Progenitor cell of endocrine pancreas (in vitro differentiated cells): ENCODE data around the gene NRIP1. TPM values are rescaled to one million over a fixed set of nuclear protein-coding genes. Genes with fewer than 3 reads are reported as not detected.

Experiments used
- DNase-seq: peaks from one replicate; pipeline ENCODE4 v3.0.0; 2021; ENCODE audit warnings: low spot score; ENCODE audit not compliant: unreplicated experiment
- H3K27ac Mint-ChIP-seq: 2 replicates; pipeline ENCODE4 v1.8.0; 2021; ENCODE audit warnings: mild to moderate bottlenecking, moderate library complexity, mixed read lengths
- H3K27me3 Mint-ChIP-seq: 2 replicates; pipeline ENCODE4 v1.8.0; 2021; ENCODE audit warnings: mixed read lengths
- H3K36me3 Mint-ChIP-seq: 2 replicates; pipeline ENCODE4 v1.8.0; 2022; ENCODE audit warnings: mixed read lengths; ENCODE audit not compliant: insufficient read depth
- H3K4me1 Mint-ChIP-seq: 2 replicates; pipeline ENCODE4 v1.8.0; 2021; ENCODE audit warnings: low read depth, mixed read lengths
- H3K4me3 Mint-ChIP-seq: 2 replicates; pipeline ENCODE4 v1.8.0; 2021; ENCODE audit warnings: low read depth, mild to moderate bottlenecking, moderate library complexity, mixed read lengths
- H3K9me3 Mint-ChIP-seq: 2 replicates; pipeline ENCODE4 v1.8.0; 2021; ENCODE audit warnings: low read depth, mixed read lengths
- CTCF ChIP-seq: fragments of 200-600 bp; sonication (generic); IDR thresholded peaks from one replicate; pipeline ENCODE4 v1.5.0; 2021; ENCODE audit warnings: antibody characterized with exemption, mild to moderate bottlenecking; ENCODE audit not compliant: unreplicated experiment
- long read RNA-seq: library from polyadenylated mRNA; unstranded; transcript quantifications from one replicate; pipeline ENCODE4 v2.0.0, GENCODE V29; 2020
- total RNA-seq: library from RNA; stranded (reverse); gene quantifications from 2 replicates; pipeline ENCODE4 v1.2.1, GENCODE V29; 2021

Gene NRIP1
- 66.0 and 69.4 TPM in 2 replicates for total RNA-seq
- long read RNA-seq, full-length matches to known transcripts = 3 of 28 reads
- long read RNA-seq, partial matches to known transcripts = 1 of 28 reads
- long read RNA-seq, other reads (novel, unspliced or antisense) = 24 of 28 reads

- DNase-seq = peak; percentile 72
- Mint-ChIP-seq H3K27me3 (peaks cover 3% of the 10 kb centered on the region), H3K27ac (peak within 1 kb of the TSS; percentile 99), H3K4me3 (peak within 1 kb of the TSS; percentile 97), H3K36me3 (peaks cover 1% of the 10 kb centered on the region), H3K4me1 (peaks cover 46% of the 10 kb centered on the region), H3K9me3 (no peaks in the 10 kb centered on the region)
- TF ChIP-seq CTCF = no peak
These were observed at the start of gene NRIP1 for GRCh38 chr21:15064576-15065391. Gene NRIP1, minus strand, starts transcription at chr21:15065000. Its CDS starts 96,808 bp downstream, at chr21:14968192.

- Mint-ChIP-seq H3K9me3 (no peaks in the 10 kb centered on the region), H3K27ac (no peak overlapping the region), H3K4me3 (no peak overlapping the region), H3K27me3 (no peaks in the 10 kb centered on the region), H3K4me1 (no peaks in the 10 kb centered on the region), H3K36me3 (no peaks in the 10 kb centered on the region)
- TF ChIP-seq CTCF = no peak
- DNase-seq = no peak
These were observed 48.1 kb upstream of the NRIP1 start for GRCh38 chr21:15112858-15113257.

GRCh38 chr21:15108801-15109200 is 44.0 kb upstream of the NRIP1 start:
- no peak for TF ChIP-seq CTCF
- peaks cover 4% of the 10 kb centered on the region for H3K4me1 Mint-ChIP-seq
- H3K36me3 Mint-ChIP-seq = no peaks in the 10 kb centered on the region
- H3K27ac Mint-ChIP-seq = no peak overlapping the region
- no peak overlapping the region for H3K4me3 Mint-ChIP-seq
- H3K9me3 Mint-ChIP-seq = no peaks in the 10 kb centered on the region
- no peaks in the 10 kb centered on the region for H3K27me3 Mint-ChIP-seq
- no peak for DNase-seq

- Mint-ChIP-seq H3K27me3 (no peaks in the 10 kb centered on the region), H3K4me3 (no peak overlapping the region), H3K27ac (no peak overlapping the region), H3K36me3 (no peaks in the 10 kb centered on the region), H3K9me3 (no peaks in the 10 kb centered on the region), H3K4me1 (peaks cover 16% of the 10 kb centered on the region)
- TF ChIP-seq CTCF = no peak
- DNase-seq = no peak
These were observed 39.7 kb upstream of the NRIP1 start for GRCh38 chr21:15104470-15104869.

GRCh38 chr21:15098908-15099307 is 34.1 kb upstream of the NRIP1 start:
- no peak for TF ChIP-seq CTCF
- DNase-seq = no peak
- Mint-ChIP-seq H3K9me3 (no peaks in the 10 kb centered on the region), H3K27me3 (no peaks in the 10 kb centered on the region), H3K27ac (no peak overlapping the region), H3K36me3 (no peaks in the 10 kb centered on the region), H3K4me1 (peaks cover 13% of the 10 kb centered on the region), H3K4me3 (no peak overlapping the region)
